Stimulated activated CD8-positive, alpha-beta memory T cell treated with anti-CD3 and anti-CD28 coated beads, Interleukin-15, amount 100 ng/mL, for 1 hour (primary cell): ENCODE data around the gene UPB1.
A peak's percentile ranks its signal among the peaks of the same experiment; 100 is the strongest.
"Not testable (repeated sequence)": the region's sequence is repeated elsewhere in the genome, so short reads cannot be mapped to it uniquely, and the experiment has no call there.

Experiments
- DNase-seq: peaks from one replicate; pipeline ENCODE4 v3.0.0-alpha.2; 2020; ENCODE audit warnings: low read depth

The UPB1 gene

GRCh38 chr22:24481641-24482040 lies 13.5 kb upstream of the UPB1 start:
- no peak for DNase-seq

- DNase-seq, result no peak
These were observed 12.6 kb upstream of the UPB1 start for GRCh38 chr22:24482575-24482974.

GRCh38 chr22:24482998-24483397 lies 12.1 kb upstream of the UPB1 start:
- DNase-seq, result no peak

- DNase-seq, result no peak
These were observed 11.1 kb upstream of the UPB1 start for GRCh38 chr22:24483976-24484545.

- DNase-seq, result no peak
These were observed 10.0 kb upstream of the UPB1 start for GRCh38 chr22:24485170-24485569.

- no peak for DNase-seq
These were observed 9.5 kb upstream of the UPB1 start for GRCh38 chr22:24485608-24486007.

GRCh38 chr22:24486501-24486921 lies 8.6 kb upstream of the UPB1 start:
- no peak for DNase-seq

GRCh38 chr22:24489011-24489410 lies 6.1 kb upstream of the UPB1 start:
- no peak for DNase-seq

GRCh38 chr22:24489434-24489833 lies 5.7 kb upstream of the UPB1 start:
- not testable (repeated sequence) for DNase-seq

GRCh38 chr22:24492391-24492790 lies 2.7 kb upstream of the UPB1 start:
- no peak for DNase-seq

GRCh38 chr22:24494167-24494527 lies 985 bp upstream of the UPB1 start:
- no peak for DNase-seq

GRCh38 chr22:24495365-24495675 lies 188 bp downstream of the UPB1 start:
- DNase-seq, result no peak

GRCh38 chr22:24496234-24496633 lies 1.1 kb downstream of the UPB1 start:
- DNase-seq, result no peak

GRCh38 chr22:24496661-24497060 lies 1.5 kb downstream of the UPB1 start:
- no peak for DNase-seq

GRCh38 chr22:24497841-24498258 lies 2.7 kb downstream of the UPB1 start:
- DNase-seq, result no peak

GRCh38 chr22:24498824-24499223 lies 3.7 kb downstream of the UPB1 start:
- DNase-seq, result no peak

GRCh38 chr22:24499706-24500276 lies 4.7 kb downstream of the UPB1 start:
- no peak for DNase-seq

- DNase-seq, result no peak
These were observed 5.2 kb downstream of the UPB1 start for GRCh38 chr22:24500277-24500820.

- DNase-seq, result no peak
These were observed 6.3 kb downstream of the UPB1 start for GRCh38 chr22:24501301-24502005.

- no peak for DNase-seq
These were observed 6.9 kb downstream of the UPB1 start for GRCh38 chr22:24502034-24502433.

- DNase-seq, result no peak
These were observed 7.4 kb downstream of the UPB1 start for GRCh38 chr22:24502541-24502940.

- peak; percentile 46 for DNase-seq
These were observed 8.2 kb downstream of the UPB1 start for GRCh38 chr22:24503137-24503842.

GRCh38 chr22:24503843-24504338 lies 8.8 kb downstream of the UPB1 start:
- DNase-seq, result no peak
